Naive thymus-derived CD4-positive, alpha-beta T cell (primary cell): ENCODE results near the gene WNT2B. TPM values are rescaled to one million over a fixed set of nuclear protein-coding genes. Genes with fewer than 3 reads are reported as not detected.
"Not testable (repeated sequence)": the region's sequence is repeated elsewhere in the genome, so short reads cannot be mapped to it uniquely, and the experiment has no call there.

Experiments used
- ATAC-seq: fragments of 150-1000 bp; cut with Tn5 transposase; 2 replicates; pipeline ENCODE4 v1.10.0; 2021; ENCODE audit warnings: mild to moderate bottlenecking, moderate library complexity
- CTCF ChIA-PET: fragments of 350-600 bp; sonication (Branson Sonifier 250); formaldehyde crosslinking; loops from one replicate; lab custom pipeline; 2021; ENCODE audit warnings: antibody characterized with exemption; lab: Charles Lee
- POLR2A ChIA-PET: fragments of 350-600 bp; sonication (Branson Sonifier 250); formaldehyde crosslinking; loops from one replicate; lab custom pipeline; 2021; ENCODE audit warnings: antibody characterized with exemption, inconsistent platforms; lab: Charles Lee
- DNase-seq, 9 donors: peaks; one replicate each; pipeline versions ENCODE4 v3.0.0 to v3.0.0-alpha.2; 2020 to 2022; ENCODE audit warnings: mixed read lengths in 1 of 9
- H3K27ac ChIP-seq: one replicate; pipeline ENCODE4 v1.7.0; 2013; ENCODE audit warnings: mild to moderate bottlenecking, low read depth, low read length, moderate library complexity
- H3K27me3 ChIP-seq, 2 donors: one replicate each; pipeline ENCODE4 v1.7.0; 2013; ENCODE audit warnings: low read length in 2 of 2, mild to moderate bottlenecking in 2 of 2, moderate library complexity in 2 of 2; ENCODE audit not compliant: control insufficient read depth in 2 of 2, insufficient read depth in 2 of 2
- H3K36me3 ChIP-seq, 3 experiments: 1 replicate in 2 of 3; 2 replicates in 1 of 3; pipeline ENCODE4 v1.7.0; 2013; ENCODE audit warnings: low read length in 3 of 3, mild to moderate bottlenecking in 3 of 3, moderate library complexity in 1 of 3; ENCODE audit not compliant: insufficient read depth in 3 of 3, control insufficient read depth in 2 of 3
- H3K4me1 ChIP-seq, 2 donors: one replicate each; pipeline ENCODE4 v1.7.0; 2013; ENCODE audit warnings: low read length in 2 of 2, mild to moderate bottlenecking in 2 of 2, moderate library complexity in 1 of 2; ENCODE audit not compliant: control insufficient read depth in 2 of 2, insufficient read depth in 2 of 2
- H3K4me3 ChIP-seq: 2 replicates; pipeline ENCODE4 v1.7.0; 2013; ENCODE audit warnings: mild to moderate bottlenecking, low read length
- H3K9me3 ChIP-seq, 3 experiments: 1 replicate in 2 of 3; 2 replicates in 1 of 3; pipeline ENCODE4 v1.7.0; 2013; ENCODE audit warnings: low read length in 3 of 3; ENCODE audit not compliant: control insufficient read depth in 2 of 3
- H3K27ac Mint-ChIP-seq, 9 donors: one replicate each; pipeline ENCODE4 v1.8.0; 2020 to 2022; ENCODE audit warnings: mixed read lengths in 9 of 9, mild to moderate bottlenecking in 8 of 9, moderate library complexity in 5 of 9, inconsistent platforms in 2 of 9
- H3K27me3 Mint-ChIP-seq, 5 donors: one replicate each; pipeline ENCODE4 v1.8.0; 2021 to 2022; ENCODE audit warnings: mixed read lengths in 5 of 5, mild to moderate bottlenecking in 1 of 5
- H3K36me3 Mint-ChIP-seq, 5 donors: one replicate each; pipeline ENCODE4 v1.8.0; 2020 to 2022; ENCODE audit warnings: mixed read lengths in 5 of 5, mild to moderate bottlenecking in 3 of 5, inconsistent platforms in 1 of 5
- H3K4me1 Mint-ChIP-seq, 7 donors: one replicate each; pipeline ENCODE4 v1.8.0; 2020 to 2022; ENCODE audit warnings: mixed read lengths in 7 of 7, mild to moderate bottlenecking in 3 of 7, inconsistent platforms in 1 of 7
- H3K4me3 Mint-ChIP-seq, 10 donors: one replicate each; pipeline ENCODE4 v1.8.0; 2020 to 2022; ENCODE audit warnings: mild to moderate bottlenecking in 10 of 10, mixed read lengths in 10 of 10, moderate library complexity in 6 of 10, inconsistent platforms in 2 of 10
- H3K9me3 Mint-ChIP-seq, 11 donors: one replicate each; pipeline ENCODE4 v1.8.0; 2020 to 2022; ENCODE audit warnings: mixed read lengths in 11 of 11, mild to moderate bottlenecking in 4 of 11, inconsistent platforms in 1 of 11, moderate library complexity in 1 of 11
- intact Hi-C, 2 donors: fragments of 100-400 bp; cut with micrococcal nuclease; formaldehyde crosslinking; loops; one replicate each; pipeline ENCODE4 v1.15.1; 2023
- polyA plus RNA-seq, 2 donors: library from polyadenylated mRNA; unstranded; fragments of 300-500 nt; fragmentation: Illumina TruSeq; gene quantifications; one replicate each; pipeline ENCODE4 v1.2.3, GENCODE V29; 2021
- total RNA-seq, 6 experiments: library from RNA in 5 of 6; stranded (reverse) in 5 of 6; gene quantifications; 1 replicate in 5 of 6; 2 replicates in 1 of 6; pipeline ENCODE4 v1.2.3 and lab custom pipeline; 2021 to 2026

The WNT2B gene
- total and polyA plus RNA-seq, 7 experiments from 2014 or later, result 0.05 to 0.94 (median 0.57) TPM; not detected in 1

- DNase-seq, result peak; percentile 66 to 85 (median 78)
- intact Hi-C loops, result loop anchor here (1.0 to 5.0 kb wide), 6 partner anchors 75 to 984 kb away; partner anchors contain the start of gene RHOC (in 1 of the 2)
- Mint-ChIP-seq H3K9me3 (peaks cover 0 to 2% (median 0%) of the 10 kb centered on the region in 11 donors), H3K36me3 (no peaks in the 10 kb centered on the region), H3K4me1 (peaks cover 0 to 17% (median 9%) of the 10 kb centered on the region in 7 donors), H3K27ac (peak overlapping the region in 3 of 9 donors; percentile 43 to 73 (median 64)), H3K27me3 (peaks cover 7 to 30% (median 19%) of the 10 kb centered on the region in 5 donors), H3K4me3 (peak overlapping the region; percentile 71 to 89 (median 84))
- Histone ChIP-seq H3K27me3 (no peaks in the 10 kb centered on the region), H3K4me3 (peak overlapping the region; percentile 46), H3K4me1 (peaks cover 0 to 3% of the 10 kb centered on the region in 2 donors), H3K27ac (peak overlapping the region; percentile 30), H3K36me3 (no peaks in the 10 kb centered on the region), H3K9me3 (no peaks in the 10 kb centered on the region)
- peak; percentile 94 for ATAC-seq
- ChIA-PET POLR2A (interaction anchor here (1.1 kb wide), 1 partner anchor 75 kb away, joined by 8 read pairs; no protein-coding TSS in a partner anchor), CTCF (interaction anchor here (0.6 to 3.9 kb wide), 12 partner anchors 9 to 1964 kb away, joined by 3 to 75 read pairs (median 4); no protein-coding TSS in a partner anchor)
Measured at GRCh38 chr1:112466078-112466660, 42.6 kb upstream of the WNT2B start.

GRCh38 chr1:112470324-112470723, 38.4 kb upstream of the WNT2B start:
- H3K4me3 Mint-ChIP-seq, H3K4me3 ChIP-seq, intact Hi-C loops, H3K36me3 ChIP-seq, H3K9me3 ChIP-seq, H3K4me1 ChIP-seq, H3K27ac Mint-ChIP-seq, H3K27me3 ChIP-seq, POLR2A ChIA-PET, ATAC-seq, DNase-seq, H3K36me3 Mint-ChIP-seq, H3K27ac ChIP-seq: not testable (repeated sequence)
- Mint-ChIP-seq H3K27me3 (peaks cover 33 to 53% (median 44%) of the 10 kb centered on the region in 5 donors), H3K4me1 (peaks cover 0 to 17% (median 9%) of the 10 kb centered on the region in 7 donors), H3K9me3 (peaks cover 0 to 11% (median 3%) of the 10 kb centered on the region in 11 donors)
- CTCF ChIA-PET, result interaction anchor here (1.5 kb wide), 1 partner anchor 79 kb away, joined by 6 read pairs; no protein-coding TSS in a partner anchor

GRCh38 chr1:112470966-112471365, 37.8 kb upstream of the WNT2B start:
- intact Hi-C loops, result no loop called here

GRCh38 chr1:112472142-112472541, 36.6 kb upstream of the WNT2B start:
- H3K27me3 Mint-ChIP-seq, result peaks cover 37 to 57% (median 41%) of the 10 kb centered on the region in 5 donors
- H3K4me3 Mint-ChIP-seq, result no peak overlapping the region
- intact Hi-C loops, result no loop called here
- ATAC-seq (no peak), DNase-seq (no peak)
- H3K9me3 Mint-ChIP-seq, result peaks cover 0 to 29% (median 14%) of the 10 kb centered on the region in 11 donors
- no peak overlapping the region for H3K27ac Mint-ChIP-seq
- peaks cover 0 to 6% (median 2%) of the 10 kb centered on the region in 5 donors for H3K36me3 Mint-ChIP-seq
- H3K4me1 ChIP-seq, result no peaks in the 10 kb centered on the region
- H3K36me3 ChIP-seq, result no peaks in the 10 kb centered on the region
- H3K27ac ChIP-seq, result no peak overlapping the region
- H3K9me3 ChIP-seq, result peaks cover 0 to 8% (median 4%) of the 10 kb centered on the region in 3 experiments
- no peaks in the 10 kb centered on the region for H3K27me3 ChIP-seq
- H3K4me1 Mint-ChIP-seq, result no peaks in the 10 kb centered on the region
- CTCF ChIA-PET, result no interaction called here
- H3K4me3 ChIP-seq, result no peak overlapping the region
- POLR2A ChIA-PET, result no interaction called here

More at GRCh38 chr1:112470966-112471365, 37.8 kb upstream of the WNT2B start:
- no peak overlapping the region for H3K27ac Mint-ChIP-seq
- peaks cover 0 to 11% (median 9%) of the 10 kb centered on the region in 7 donors for H3K4me1 Mint-ChIP-seq
- DNase-seq, result no peak
- H3K4me3 Mint-ChIP-seq, result no peak overlapping the region
- peaks cover 0 to 17% (median 5%) of the 10 kb centered on the region in 11 donors for H3K9me3 Mint-ChIP-seq
- H3K27me3 ChIP-seq, result no peaks in the 10 kb centered on the region
- no peak for ATAC-seq
- H3K27ac ChIP-seq, result no peak overlapping the region
- H3K4me3 ChIP-seq, result no peak overlapping the region
- H3K36me3 Mint-ChIP-seq, result peaks cover 0 to 4% (median 0%) of the 10 kb centered on the region in 5 donors
- ChIA-PET POLR2A (no interaction called here), CTCF (no interaction called here)
- no peaks in the 10 kb centered on the region for H3K36me3 ChIP-seq
- H3K27me3 Mint-ChIP-seq, result peaks cover 34 to 57% (median 41%) of the 10 kb centered on the region in 5 donors
- peaks cover 0 to under 1% of the 10 kb centered on the region in 2 donors for H3K4me1 ChIP-seq
- H3K9me3 ChIP-seq, result no peaks in the 10 kb centered on the region

GRCh38 chr1:112477550-112477949, 31.2 kb upstream of the WNT2B start:
- H3K9me3 Mint-ChIP-seq, result peaks cover 0 to 65% (median 29%) of the 10 kb centered on the region in 11 donors
- CTCF ChIA-PET, result no interaction called here
- peaks cover 26 to 38% (median 33%) of the 10 kb centered on the region in 5 donors for H3K27me3 Mint-ChIP-seq
- H3K4me3 Mint-ChIP-seq, result no peak overlapping the region
- ATAC-seq (no peak), DNase-seq (no peak)
- Histone ChIP-seq H3K4me1 (no peaks in the 10 kb centered on the region), H3K9me3 (peaks cover 0 to 21% (median 4%) of the 10 kb centered on the region in 3 experiments), H3K4me3 (no peak overlapping the region), H3K27ac (no peak overlapping the region), H3K27me3 (no peaks in the 10 kb centered on the region), H3K36me3 (no peaks in the 10 kb centered on the region)
- POLR2A ChIA-PET, result no interaction called here
- no peak overlapping the region for H3K27ac Mint-ChIP-seq
- H3K36me3 Mint-ChIP-seq, result peaks cover 4 to 20% (median 14%) of the 10 kb centered on the region in 5 donors
- H3K4me1 Mint-ChIP-seq, result no peaks in the 10 kb centered on the region
- intact Hi-C loops, result no loop called here

GRCh38 chr1:112478314-112478713, 30.5 kb upstream of the WNT2B start:
- DNase-seq (no peak), ATAC-seq (no peak)
- Histone ChIP-seq H3K9me3 (peaks cover 0 to 21% (median 4%) of the 10 kb centered on the region in 3 experiments), H3K36me3 (no peaks in the 10 kb centered on the region), H3K4me3 (no peak overlapping the region), H3K27me3 (no peaks in the 10 kb centered on the region), H3K4me1 (no peaks in the 10 kb centered on the region), H3K27ac (no peak overlapping the region)
- H3K4me3 Mint-ChIP-seq, result no peak overlapping the region
- H3K9me3 Mint-ChIP-seq, result peaks cover 0 to 65% (median 29%) of the 10 kb centered on the region in 11 donors
- intact Hi-C loops, result no loop called here
- peak overlapping the region in 1 of 9 donors; percentile 62 for H3K27ac Mint-ChIP-seq
- H3K27me3 Mint-ChIP-seq, result peaks cover 25 to 35% (median 26%) of the 10 kb centered on the region in 5 donors
- H3K36me3 Mint-ChIP-seq, result peaks cover 4 to 20% (median 14%) of the 10 kb centered on the region in 5 donors
- ChIA-PET CTCF (no interaction called here), POLR2A (no interaction called here)
- no peaks in the 10 kb centered on the region for H3K4me1 Mint-ChIP-seq
